A549 (cell line): ENCODE data around the gene GSG1L.

Experiments
- MAFK ChIP-seq: fragments of 450-650 bp; IDR thresholded peaks from 2 replicates; pipeline ENCODE4 v1.6.1; 2014; ENCODE audit not compliant: partially characterized antibody
- NR3C1 ChIP-seq: fragments of >200 bp; sonication (Bioruptor Twin); formaldehyde crosslinking; IDR thresholded peaks from 3 replicates; pipeline ENCODE4 v1.6.1; 2017
- POLR2A ChIP-seq: IDR thresholded peaks from 2 replicates; pipeline ENCODE4 v1.6.1; 2012; ENCODE audit warnings: mild to moderate bottlenecking, low read length
- RFX5 ChIP-seq: fragments of 450-650 bp; IDR thresholded peaks from 2 replicates; pipeline ENCODE4 v1.7.1; 2014; ENCODE audit warnings: antibody characterized with exemption, mild to moderate bottlenecking, moderate library complexity

- no peak for TF ChIP-seq POLR2A
- TF ChIP-seq NR3C1, result no peak
- no peak for TF ChIP-seq MAFK
- TF ChIP-seq RFX5, result no peak
Observed at GRCh38 chr16:28014851-28015250, 48.7 kb downstream of the GSG1L start.
